ENCODE measurements around the gene LPCAT2.

LPCAT2 gene

DNA sequence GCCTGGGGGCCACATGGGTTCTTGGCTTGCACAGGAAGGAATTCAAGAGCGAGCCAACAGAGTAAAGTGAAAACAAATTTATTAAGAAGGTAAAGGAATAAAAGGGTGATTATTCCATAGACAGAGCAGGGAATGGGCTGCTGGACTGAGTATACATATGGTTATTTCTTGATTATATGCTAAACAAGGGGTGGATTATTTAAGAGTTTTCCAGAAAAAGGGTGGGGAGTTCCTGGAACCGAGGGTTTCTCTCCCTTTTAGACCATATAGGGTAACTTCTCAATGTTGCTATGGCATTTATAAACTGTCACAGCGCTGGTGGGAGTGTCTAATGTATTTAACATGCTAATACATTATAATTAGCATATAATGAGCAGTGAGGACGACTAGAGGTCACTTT, 27.8 kb upstream of the LPCAT2 start:
- DNase-seq, result no peak

DNA sequence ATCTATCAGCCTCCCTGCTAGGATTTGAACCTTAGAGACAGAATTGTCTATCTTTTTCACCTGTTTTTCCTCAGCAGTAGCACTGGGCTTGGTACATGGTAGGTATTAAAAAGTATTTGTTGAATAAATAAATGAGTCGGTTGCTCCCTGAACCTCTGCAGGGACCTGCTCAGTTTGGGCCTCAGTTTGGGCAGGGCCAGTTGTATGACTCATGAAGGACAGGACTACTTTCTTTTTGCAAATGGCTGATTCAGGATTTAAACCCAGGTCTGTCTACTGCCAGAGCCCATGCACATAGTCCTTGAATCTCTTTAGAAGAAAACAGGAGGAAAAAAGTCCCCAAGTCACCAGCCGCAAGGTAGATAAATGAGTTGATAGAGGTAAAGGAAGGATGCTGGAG, 26.8 kb upstream of the LPCAT2 start:
- no peak for DNase-seq

DNA sequence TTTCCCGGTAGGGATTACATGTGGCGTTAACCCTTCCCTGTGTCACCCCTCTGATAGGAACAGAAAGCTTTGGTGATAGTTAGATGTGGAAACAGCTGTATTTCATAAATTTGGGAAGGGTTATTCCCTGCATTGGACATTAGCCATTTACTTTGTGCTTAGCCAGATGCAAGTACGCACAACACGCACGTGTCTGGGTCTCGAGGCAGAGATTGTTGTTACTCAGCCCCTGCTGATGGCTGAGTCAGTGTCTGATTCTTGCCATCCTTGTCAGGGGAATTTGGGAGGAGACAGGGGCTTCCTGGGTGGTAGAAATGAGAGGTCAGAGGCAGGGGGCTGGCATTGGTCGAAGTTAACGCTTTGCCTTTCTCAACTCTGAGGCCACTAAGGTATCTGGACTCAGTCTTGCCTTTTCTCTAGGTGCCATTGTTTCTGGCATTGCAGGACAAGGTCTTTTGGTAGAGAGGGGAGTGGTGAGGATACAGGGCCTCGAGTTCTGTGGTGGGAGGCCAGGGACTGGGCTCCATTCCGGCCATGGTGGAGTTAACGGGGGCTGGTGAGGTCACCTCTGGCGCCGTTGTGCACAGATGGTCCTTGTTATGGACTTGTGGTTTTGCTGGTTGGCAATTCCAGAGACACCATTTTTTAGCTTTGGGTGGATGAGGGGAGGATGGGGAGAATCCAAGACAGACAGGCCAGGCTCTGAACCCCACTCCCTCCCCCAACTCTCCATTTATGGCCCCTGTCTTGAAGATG, 21.6 kb upstream of the LPCAT2 start:
- DNase-seq, result no peak

DNA sequence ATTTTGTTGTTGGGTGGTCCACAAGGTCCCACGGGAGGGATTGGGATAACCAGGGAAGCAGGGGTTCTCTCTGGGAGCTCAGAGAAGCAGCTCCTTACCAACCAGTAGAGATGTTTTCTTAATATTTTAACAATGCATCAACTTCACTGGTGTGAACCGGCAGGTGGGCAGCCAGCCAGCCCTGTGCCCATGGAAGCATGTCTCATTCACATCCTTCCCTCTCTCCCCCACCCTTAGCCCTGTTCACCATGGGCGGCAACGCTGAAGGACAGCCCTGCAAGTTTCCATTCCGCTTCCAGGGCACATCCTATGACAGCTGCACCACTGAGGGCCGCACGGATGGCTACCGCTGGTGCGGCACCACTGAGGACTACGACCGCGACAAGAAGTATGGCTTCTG, 20.6 kb upstream of the LPCAT2 start:
- DNase-seq, result no peak

DNA sequence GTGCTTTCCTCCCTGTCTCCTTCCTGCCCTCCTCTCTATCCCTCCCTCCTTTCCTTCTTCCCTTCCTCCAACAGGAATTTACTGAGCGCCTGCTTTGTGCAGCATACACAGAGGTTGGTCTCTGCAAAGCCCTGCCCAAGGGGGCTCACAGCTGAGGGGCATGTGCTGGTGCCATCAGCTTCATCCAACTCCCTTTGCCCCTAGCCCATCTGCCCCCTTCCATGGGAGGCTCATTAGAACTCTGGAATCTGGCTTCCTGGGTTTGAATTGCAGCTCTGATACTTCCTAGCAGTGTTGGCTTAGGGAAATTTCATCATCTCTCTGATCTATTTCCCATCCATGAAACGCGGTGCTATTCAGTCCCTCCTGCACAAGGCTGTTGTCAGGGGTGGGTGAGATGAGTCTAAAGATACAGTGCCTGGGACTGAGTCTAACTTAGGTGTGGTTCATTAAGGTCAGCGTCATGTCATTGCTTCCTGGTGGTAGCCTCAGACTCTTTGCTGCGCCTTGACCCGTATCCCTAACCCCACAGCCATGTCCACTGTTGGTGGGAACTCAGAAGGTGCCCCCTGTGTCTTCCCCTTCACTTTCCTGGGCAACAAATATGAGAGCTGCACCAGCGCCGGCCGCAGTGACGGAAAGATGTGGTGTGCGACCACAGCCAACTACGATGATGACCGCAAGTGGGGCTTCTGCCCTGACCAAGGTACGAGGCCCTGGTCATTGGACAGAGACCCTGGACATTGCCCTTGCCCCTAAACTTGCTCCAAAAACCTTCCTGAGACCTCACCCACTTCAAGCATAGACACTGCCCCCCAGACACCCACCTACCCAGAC, 19.5 kb upstream of the LPCAT2 start:
- no peak for DNase-seq

DNA sequence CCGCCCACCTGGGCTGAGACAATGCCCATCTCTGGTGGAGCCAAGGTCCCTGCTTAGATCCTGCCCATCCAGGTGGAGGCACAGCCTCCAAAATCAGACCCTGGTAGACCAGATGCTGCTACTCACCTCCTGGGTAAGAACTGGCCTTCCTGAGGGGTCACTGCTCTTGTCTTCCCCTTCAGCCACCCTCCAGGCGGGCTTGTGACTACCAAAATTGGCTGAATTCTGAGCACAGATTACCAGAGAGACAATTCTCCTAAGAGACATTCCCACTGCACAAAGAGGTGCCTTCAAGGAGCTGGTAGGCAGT, 19.0 kb upstream of the LPCAT2 start:
- no peak for DNase-seq

DNA sequence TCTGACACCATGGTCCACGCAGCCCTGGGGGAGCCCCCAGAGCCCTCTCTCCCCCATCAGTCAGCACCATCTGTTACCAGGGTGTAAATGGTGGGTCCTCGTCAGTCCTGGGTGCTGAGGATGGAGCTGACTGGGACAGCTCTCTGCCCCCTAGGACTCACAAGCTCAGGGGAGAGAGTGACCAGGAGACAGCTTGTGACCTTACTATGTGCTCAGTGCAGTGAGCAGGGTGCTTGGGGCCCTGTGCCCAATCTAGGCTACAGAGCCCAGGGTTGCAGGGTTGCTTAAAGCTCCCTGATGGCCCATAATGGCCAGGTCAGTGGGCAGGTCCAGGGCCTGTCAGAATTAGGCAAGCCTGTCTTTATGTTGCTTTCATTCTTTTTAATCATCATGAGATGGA, 18.6 kb upstream of the LPCAT2 start:
- no peak for DNase-seq

DNA sequence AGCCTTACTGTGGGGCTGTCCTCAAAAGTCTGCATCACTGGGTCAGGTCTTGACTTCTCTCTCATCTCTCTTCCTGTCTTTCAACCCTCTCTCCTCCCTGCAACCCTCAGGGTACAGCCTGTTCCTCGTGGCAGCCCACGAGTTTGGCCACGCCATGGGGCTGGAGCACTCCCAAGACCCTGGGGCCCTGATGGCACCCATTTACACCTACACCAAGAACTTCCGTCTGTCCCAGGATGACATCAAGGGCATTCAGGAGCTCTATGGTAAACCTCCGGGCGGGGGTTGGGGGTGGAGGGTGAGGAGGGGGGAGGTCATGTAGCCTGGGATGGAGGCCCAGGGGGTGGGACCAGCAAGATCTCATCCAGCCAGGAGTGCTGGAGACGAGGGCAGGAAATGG, 17.2 kb upstream of the LPCAT2 start:
- DNase-seq, result no peak

DNA sequence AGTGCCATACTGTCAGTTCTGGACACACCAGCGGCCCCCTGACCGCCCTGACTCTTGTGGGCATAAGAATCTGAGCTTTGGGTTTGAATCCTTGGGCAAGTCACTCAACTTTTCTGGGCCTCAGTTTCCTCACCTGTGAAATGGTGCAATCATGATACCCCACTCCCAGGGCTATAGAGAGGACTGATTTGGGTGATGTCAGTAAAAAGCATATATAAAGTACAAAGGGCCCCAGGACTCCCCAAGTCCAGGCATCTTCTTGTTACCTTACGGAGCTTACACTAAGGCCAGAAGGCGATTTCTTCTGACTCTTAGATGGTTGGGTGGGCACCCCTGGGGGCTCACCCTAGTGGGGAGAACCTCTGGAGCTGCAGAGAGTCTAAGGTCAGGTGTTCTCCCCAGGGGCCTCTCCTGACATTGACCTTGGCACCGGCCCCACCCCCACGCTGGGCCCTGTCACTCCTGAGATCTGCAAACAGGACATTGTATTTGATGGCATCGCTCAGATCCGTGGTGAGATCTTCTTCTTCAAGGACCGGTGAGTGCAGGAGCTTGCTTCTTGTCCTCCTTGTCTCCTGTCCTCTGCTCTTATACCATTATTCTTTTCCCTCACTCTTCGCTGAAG, 16.0 kb upstream of the LPCAT2 start:
- no peak for DNase-seq

DNA sequence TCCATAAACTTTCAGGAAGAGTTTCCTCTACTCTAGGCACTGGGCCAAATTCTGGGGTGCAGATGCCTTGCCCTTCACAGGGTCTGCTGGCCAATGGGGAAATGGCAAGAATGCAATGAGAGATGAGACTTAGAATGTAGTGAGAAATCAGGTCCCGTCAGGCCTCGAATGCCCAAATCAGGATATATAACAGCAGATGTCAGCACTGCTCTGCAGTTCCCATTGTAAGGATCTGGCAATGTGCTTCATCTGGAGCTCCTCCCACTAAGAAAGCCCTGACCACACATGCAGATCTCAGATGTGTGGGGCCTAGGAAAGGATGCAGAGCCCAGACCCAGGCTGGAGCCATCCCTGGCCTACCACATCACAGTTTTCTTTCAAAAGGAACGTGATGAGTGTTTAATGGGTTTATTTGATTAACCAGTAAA, 13.9 kb upstream of the LPCAT2 start:
- DNase-seq, result no peak

DNA sequence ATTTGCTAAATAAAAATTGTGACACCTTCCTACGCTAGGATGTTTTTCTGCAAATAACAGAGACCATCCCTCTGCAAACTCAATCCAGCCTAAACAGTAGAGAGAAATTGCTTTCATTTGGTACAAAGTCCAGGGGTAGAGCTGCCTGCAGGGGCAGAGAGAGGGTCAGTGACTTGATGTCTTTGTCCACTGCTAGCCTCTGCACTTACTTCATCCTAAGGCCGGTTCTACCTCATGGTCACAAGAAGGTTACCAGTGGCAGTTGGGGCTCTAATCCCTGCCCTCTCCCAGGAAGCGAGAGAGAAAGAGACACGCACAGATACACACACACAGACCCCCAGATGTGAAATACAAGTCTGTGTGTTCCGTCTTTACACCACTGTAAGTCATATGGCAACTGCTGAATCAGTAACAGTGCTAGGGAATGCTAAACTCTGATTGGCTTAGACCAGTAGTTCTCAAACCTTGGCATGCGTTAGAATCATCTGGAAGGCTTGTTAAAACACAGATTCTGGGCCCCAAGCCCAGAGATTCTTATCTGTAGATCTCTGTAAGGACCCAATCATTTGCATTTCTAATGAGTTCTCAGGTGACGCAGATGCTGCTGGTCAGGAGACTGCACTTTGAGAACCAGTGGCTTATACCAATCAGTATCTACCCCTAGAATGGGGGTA, 13.1 kb upstream of the LPCAT2 start:
- DNase-seq, result no peak

DNA sequence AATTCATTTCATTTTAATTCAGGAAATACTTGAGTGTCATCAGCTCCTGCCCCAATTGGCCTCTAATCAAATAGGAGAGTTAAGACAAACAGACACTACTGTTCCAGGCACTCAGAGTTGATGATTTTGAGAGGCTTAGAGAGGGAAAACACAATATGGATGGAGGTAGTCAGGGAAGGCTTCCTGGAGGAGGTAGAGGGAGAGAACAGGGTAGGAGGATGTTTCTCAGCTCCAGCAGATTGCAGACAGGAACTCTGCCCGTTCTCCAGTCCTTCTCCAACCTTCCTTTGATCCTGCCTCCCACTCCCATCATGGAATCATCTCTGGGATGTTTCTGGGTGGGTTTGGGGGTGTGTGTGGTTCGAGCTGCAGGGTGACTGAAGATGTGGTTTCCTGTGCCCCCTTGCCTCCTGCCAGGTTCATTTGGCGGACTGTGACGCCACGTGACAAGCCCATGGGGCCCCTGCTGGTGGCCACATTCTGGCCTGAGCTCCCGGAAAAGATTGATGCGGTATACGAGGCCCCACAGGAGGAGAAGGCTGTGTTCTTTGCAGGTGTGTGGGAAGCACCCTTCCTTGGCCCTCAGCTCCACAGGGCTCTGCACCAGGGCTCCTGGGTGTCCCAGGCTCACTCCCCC, 12.2 kb upstream of the LPCAT2 start:
- no peak for DNase-seq

DNA sequence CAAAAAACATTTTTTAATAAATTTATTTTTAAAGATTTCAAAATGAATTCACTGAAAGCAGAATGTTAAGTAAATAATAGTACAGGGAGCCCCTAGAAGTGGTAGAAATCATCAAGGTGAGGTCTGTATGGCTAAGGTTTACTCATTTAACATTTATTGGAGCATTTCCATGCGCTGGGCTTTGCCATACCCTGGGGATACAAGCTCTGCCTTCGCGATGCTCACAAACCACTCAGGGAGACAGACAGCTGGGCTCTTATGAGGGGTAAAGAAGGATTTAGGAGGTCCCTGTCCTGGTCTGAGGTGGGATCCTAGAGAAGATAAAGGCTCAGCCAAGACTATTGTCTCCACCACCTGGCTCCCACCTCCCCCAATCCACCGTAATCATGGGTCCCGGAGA, 11.3 kb upstream of the LPCAT2 start:
- no peak for DNase-seq

DNA sequence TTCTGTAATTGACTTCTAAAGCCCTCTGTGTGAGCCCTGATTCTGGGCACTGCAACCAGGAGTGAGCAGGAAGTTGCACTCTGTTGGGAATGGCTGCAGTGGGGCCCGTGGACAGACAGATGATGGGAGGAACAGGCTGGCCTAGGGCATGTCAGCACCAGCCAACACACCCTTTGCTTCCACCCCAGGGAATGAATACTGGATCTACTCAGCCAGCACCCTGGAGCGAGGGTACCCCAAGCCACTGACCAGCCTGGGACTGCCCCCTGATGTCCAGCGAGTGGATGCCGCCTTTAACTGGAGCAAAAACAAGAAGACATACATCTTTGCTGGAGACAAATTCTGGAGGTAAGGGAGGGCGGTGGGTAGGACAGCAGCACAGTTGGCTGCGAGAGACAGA, 10.8 kb upstream of the LPCAT2 start:
- no peak for DNase-seq

DNA sequence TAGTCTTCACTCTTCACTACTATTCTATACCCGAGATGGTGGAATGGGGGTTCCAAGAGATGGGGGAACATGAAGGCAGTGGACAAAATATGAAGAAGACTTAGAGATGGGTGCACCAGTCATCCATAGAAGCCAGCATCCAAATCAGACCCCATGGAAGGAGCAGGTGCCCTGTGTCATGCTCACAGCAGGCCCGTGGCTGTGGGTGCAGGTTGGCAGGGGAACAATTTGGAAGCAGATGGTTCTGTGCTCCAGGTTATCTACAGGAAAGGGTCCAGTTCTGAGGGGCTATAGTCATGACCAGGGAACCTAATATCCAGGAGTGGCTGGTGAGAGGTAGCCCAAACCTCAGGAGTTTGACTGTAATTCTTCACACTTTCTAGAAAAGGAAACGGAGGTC, 9.6 kb upstream of the LPCAT2 start:
- DNase-seq, result peak in 1 of 2 experiments; percentile 12

DNA sequence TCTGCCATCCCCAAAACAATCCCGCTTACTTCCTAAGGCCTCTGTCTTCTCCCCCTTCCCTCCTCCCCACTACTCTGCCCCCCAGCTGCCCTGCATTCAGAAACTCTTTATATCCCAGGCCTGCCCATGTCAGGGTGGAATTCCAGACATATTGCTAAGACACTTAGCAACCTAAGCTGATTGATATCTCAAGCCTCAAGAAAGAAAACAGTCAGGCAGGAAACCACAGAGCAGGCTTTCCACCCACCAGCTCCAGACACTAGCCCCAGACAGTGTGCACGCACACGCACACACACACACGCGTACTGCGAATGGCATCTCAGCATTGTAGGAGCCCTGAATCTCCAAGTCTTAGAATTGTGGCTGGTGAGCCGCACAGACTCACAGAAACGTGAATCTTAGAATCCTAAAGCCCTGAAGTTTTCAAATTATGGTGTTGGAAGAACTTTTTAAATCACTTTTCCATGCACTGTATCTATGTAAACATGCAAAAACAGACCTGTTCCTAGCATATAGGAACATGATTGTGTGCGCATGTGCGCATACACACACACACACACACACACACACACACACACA, 8.8 kb upstream of the LPCAT2 start:
- DNase-seq, result peak; percentile 34 to 42

DNA sequence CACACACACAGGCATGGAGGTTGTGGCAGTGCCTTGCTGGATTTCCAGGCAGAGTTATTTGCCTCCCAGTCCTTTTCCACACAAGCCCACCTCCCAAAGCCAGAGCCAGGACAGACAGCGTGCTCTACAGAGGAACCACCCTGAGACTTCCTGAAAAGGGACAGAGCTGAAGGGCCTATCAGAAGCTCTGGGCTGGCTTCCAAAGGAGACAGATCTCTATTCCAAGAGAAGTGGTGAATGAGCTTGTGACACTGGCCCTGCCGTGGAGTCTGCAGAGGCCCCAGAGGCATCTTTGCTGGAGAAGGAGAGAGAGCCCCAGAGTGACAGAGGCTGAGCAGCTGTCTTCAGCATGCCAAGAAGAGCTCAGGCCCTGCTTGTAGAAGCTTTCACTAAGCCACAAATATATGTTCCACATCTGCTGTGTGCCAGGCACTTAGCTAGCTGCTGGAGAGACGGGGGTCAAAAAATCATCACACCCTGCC, 8.3 kb upstream of the LPCAT2 start:
- peak in 1 of 2 experiments; percentile 15 for DNase-seq

DNA sequence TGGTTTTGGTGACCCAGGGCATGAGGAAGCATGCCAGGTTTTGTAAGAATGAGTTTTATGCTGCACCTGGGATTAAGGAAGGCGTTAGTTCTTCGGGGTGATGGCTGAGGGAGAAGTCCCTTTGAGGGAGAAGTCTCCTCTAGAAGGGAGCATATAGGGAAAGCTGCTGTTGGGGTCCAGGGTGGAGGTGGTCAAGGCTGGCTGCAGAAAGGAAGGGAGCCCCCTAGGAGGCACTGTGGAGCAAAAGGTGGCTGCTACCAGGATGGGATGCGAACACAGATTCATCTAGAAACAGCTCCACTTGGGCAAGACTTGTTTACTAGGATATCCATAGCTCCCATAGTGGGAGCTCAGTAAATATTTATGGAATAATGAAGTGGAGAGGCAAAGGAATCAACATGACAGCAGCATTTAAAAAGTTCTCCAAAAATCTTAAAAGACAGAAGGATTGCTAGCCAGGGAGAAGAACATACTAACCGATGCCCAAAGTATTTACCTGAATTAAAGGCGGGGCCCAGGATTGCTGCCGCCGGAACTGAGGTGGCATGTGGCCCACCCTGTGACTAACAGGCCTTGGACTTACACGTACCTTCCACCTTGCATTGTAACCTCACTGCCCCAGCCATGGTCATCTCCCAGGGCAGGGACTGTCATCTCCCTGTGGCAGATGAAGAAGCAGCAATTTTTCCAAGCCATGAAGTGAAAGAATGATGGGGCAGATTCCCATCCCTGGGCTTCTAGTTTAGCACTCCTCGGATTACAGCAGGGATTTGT, 7.1 kb upstream of the LPCAT2 start:
- no peak for DNase-seq

DNA sequence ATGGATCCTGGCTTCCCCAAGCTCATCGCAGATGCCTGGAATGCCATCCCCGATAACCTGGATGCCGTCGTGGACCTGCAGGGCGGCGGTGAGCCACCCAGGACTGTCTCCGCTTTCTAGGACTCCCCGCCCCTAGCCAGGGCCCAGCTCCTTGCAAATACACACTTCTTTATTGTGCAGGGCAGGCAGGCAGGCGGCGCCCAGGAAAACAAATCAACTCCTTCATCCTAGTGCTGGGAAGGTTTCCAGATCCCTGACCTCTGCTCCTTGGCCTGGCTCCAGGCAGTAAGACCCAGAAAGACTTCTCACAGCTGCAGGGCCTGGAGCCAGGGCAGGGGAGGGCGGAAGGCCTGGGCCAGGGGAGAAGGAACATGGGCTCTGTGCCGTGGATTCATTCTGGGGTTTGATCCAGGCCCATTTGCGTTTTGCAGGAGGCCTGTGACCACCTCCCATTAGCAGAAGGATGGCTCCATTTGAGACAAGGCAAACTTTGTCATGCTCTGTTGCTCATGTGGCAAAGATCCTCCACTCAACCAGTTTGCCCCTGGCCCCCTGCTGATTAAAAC, 6.0 kb upstream of the LPCAT2 start:
- no peak for DNase-seq

DNA sequence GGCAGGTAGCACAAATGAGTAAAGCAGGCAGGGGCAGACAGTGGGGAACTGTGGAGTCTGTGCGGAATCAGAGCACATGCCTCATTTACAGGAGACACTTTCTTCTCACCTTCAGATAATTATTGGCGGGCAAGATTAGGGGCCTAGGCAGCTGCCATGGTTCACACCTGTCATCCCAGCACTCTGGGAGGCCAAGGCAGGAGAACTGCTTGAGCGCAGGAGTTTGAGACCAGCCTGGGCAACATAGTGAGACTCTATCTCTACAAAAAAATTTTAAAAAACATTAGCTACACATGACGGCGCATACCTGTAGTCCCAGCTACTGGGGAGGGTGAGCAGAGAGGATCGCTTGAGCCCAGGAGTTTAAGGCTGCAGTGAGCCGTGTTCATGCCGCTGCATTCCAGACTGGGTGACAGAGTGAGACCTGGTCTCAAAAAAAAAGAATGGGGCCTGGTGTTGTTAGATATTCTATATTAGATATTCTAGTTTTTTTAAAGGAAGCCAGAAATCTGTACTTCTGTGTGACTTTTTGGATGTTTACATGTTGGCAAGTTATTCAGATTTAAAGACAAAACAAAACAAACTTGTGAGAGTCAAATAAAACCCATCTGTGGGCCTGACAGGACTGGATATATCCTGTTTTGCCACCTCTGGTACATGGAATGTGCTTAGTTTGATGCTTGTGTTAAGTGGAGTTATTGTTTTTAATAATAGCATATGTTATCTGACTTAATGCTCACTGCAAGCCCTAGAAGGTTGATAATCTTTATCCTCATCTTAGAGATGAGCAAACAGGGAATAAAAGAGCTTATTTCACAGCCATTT, 4.9 kb upstream of the LPCAT2 start:
- no peak for DNase-seq
